ENCODE results near the gene SLX9.

- TF ChIP-seq, protein P1, sequence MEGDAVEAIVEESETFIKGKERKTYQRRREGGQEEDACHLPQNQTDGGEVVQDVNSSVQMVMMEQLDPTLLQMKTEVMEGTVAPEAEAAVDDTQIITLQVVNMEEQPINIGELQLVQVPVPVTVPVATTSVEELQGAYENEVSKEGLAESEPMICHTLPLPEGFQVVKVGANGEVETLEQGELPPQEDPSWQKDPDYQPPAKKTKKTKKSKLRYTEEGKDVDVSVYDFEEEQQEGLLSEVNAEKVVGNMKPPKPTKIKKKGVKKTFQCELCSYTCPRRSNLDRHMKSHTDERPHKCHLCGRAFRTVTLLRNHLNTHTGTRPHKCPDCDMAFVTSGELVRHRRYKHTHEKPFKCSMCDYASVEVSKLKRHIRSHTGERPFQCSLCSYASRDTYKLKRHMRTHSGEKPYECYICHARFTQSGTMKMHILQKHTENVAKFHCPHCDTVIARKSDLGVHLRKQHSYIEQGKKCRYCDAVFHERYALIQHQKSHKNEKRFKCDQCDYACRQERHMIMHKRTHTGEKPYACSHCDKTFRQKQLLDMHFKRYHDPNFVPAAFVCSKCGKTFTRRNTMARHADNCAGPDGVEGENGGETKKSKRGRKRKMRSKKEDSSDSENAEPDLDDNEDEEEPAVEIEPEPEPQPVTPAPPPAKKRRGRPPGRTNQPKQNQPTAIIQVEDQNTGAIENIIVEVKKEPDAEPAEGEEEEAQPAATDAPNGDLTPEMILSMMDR (IDR thresholded peaks at IDR 0.05): no peak
- TF ChIP-seq POLR2A (IDR thresholded peaks at IDR 0.05): no peak
- TF ChIP-seq POLR2AphosphoS5 (IDR thresholded peaks at IDR 0.05): no peak
Measured at GRCh38 chr21:44992608-44993031, 52.8 kb downstream of the SLX9 start.

Data from breast epithelium (tissue), 3 donors.